Endothelial cell (in vitro differentiated cells): ENCODE results near the gene APEH. TPM values are rescaled to one million over a fixed set of nuclear protein-coding genes. Genes with fewer than 3 reads are reported as not detected.

Source experiments
- DNase-seq: peaks from one replicate; pipeline ENCODE4 v3.0.0; 2021; ENCODE audit warnings: low spot score
- H3K27ac Mint-ChIP-seq: one replicate; pipeline ENCODE4 v1.8.0; 2021; ENCODE audit warnings: mixed read lengths, inconsistent platforms; ENCODE audit not compliant: unreplicated experiment
- H3K27me3 Mint-ChIP-seq: one replicate; pipeline ENCODE4 v1.8.0; 2021; ENCODE audit warnings: mild to moderate bottlenecking, moderate library complexity, mixed read lengths, inconsistent platforms; ENCODE audit not compliant: unreplicated experiment
- H3K36me3 Mint-ChIP-seq: one replicate; pipeline ENCODE4 v1.8.0; 2021; ENCODE audit warnings: mild to moderate bottlenecking, low read depth, mixed read lengths, inconsistent platforms; ENCODE audit not compliant: unreplicated experiment
- H3K4me1 Mint-ChIP-seq: one replicate; pipeline ENCODE4 v1.8.0; 2021; ENCODE audit warnings: mild to moderate bottlenecking, mixed read lengths, inconsistent platforms; ENCODE audit not compliant: unreplicated experiment
- H3K4me3 Mint-ChIP-seq: one replicate; pipeline ENCODE4 v1.8.0; 2021; ENCODE audit warnings: mild to moderate bottlenecking, mixed read lengths, inconsistent platforms; ENCODE audit not compliant: unreplicated experiment
- H3K9me3 Mint-ChIP-seq: one replicate; pipeline ENCODE4 v1.8.0; 2021; ENCODE audit warnings: mixed read lengths, inconsistent platforms; ENCODE audit not compliant: unreplicated experiment
- CTCF ChIP-seq: fragments of 200-600 bp; sonication (generic); IDR thresholded peaks from one replicate; pipeline ENCODE4 v1.5.0; 2021; ENCODE audit warnings: antibody characterized with exemption; ENCODE audit not compliant: unreplicated experiment
- total RNA-seq: library from RNA; stranded (reverse); fragmentation: NEBNext Ultra II Directional; extraction: Animal tissue kit (Norgen Biotek cat#: 25700); gene quantifications from one replicate; pipeline ENCODE4 v1.2.1, GENCODE V29; 2021; ENCODE audit not compliant: unreplicated experiment

APEH gene
- total RNA-seq, 1 donor from 2014 or later = 71.1 TPM

GRCh38 chr3:49662720-49663413, 11.3 kb upstream of the APEH start:
- Mint-ChIP-seq H3K9me3 (no peaks in the 10 kb centered on the region), H3K4me1 (peaks cover 8% of the 10 kb centered on the region), H3K27ac (no peak overlapping the region), H3K27me3 (peaks cover 8% of the 10 kb centered on the region), H3K4me3 (no peak overlapping the region), H3K36me3 (peaks cover 3% of the 10 kb centered on the region)
- no peak for DNase-seq
- TF ChIP-seq CTCF = no peak

- Mint-ChIP-seq H3K4me1 (peaks cover 8% of the 10 kb centered on the region), H3K4me3 (no peak overlapping the region)
These were observed 10.3 kb upstream of the APEH start for GRCh38 chr3:49663831-49664230.

GRCh38 chr3:49664300-49664699, 9.9 kb upstream of the APEH start:
- Mint-ChIP-seq H3K27me3 (peaks cover 9% of the 10 kb centered on the region), H3K4me3 (no peak overlapping the region), H3K36me3 (peaks cover 3% of the 10 kb centered on the region), H3K9me3 (no peaks in the 10 kb centered on the region), H3K4me1 (peaks cover 8% of the 10 kb centered on the region), H3K27ac (no peak overlapping the region)
- DNase-seq = no peak
- no peak for TF ChIP-seq CTCF

More at GRCh38 chr3:49663831-49664230, 10.3 kb upstream of the APEH start:
- Mint-ChIP-seq H3K9me3 (no peaks in the 10 kb centered on the region), H3K27me3 (peaks cover 10% of the 10 kb centered on the region), H3K36me3 (peaks cover 3% of the 10 kb centered on the region), H3K27ac (no peak overlapping the region)
- no peak for DNase-seq
- TF ChIP-seq CTCF = no peak

DNA sequence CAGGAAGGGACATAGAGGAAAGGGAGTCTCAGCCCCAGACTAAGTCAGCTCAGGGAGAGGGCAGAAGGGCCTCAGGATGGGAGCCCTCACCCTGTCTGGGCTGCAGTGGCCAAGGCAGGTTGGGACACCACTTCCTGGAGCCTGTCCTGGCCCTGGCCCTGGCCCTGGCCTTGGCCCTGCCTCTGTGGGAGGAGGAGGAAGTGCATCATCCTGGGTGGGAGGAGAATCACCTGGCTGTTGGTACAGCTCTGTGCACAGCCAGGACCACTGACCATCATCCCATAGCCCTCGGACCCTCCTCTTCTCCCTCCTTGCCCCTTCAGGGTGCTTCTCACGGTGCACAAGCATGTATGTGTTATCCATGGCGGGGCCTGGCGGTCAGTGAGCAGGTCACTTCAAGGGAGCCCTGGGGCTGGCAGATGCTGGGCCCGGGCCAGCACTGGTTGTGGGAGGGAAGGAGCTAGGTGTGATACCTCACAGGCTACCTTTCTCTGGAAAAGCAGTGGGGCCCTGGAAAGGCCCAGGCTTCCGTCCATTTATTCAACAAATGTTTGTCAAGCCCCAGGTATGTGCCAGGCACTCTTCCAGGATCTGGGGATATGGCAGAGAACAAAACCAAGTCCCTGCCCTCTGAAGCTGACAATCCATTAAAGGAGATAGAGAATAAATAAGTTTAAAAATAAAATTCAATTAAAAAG, 8.2 kb upstream of the APEH start:
- H3K36me3 Mint-ChIP-seq = peaks cover 3% of the 10 kb centered on the region
- no peak overlapping the region for H3K27ac Mint-ChIP-seq

More for the DNA sequence above, 8.2 kb upstream of the APEH start:
- Mint-ChIP-seq H3K9me3 (no peaks in the 10 kb centered on the region), H3K27me3 (peaks cover 9% of the 10 kb centered on the region), H3K4me3 (no peak overlapping the region), H3K4me1 (peaks cover 8% of the 10 kb centered on the region)
- no peak for DNase-seq
- TF ChIP-seq CTCF = no peak
